MCF 10A (cell line): ENCODE data around the gene CFAP126. TPM values are rescaled to one million over a fixed set of nuclear protein-coding genes. Genes with fewer than 3 reads are reported as not detected.
"Not testable (repeated sequence)": the region's sequence is repeated elsewhere in the genome, so short reads cannot be mapped to it uniquely, and the experiment has no call there.

Source experiments
- BruUV-seq: library from RNA; stranded (reverse); fragments of 400-500 nt; replicated peaks from 2 replicates; lab custom pipeline; 2021; lab: Mats Ljungman, UMichigan
- CTCF ChIA-PET: fragments of 300-600 bp; sonication (Branson Sonifier 250); formaldehyde crosslinking; extraction: SDS; loops from one replicate; lab custom pipeline; 2021; ENCODE audit warnings: antibody characterized with exemption, inconsistent platforms; lab: Yijun Ruan, JAX
- POLR2A ChIA-PET: fragments of 300-600, 350-650 bp; sonication (Branson Sonifier 250); formaldehyde crosslinking; extraction: SDS; loops from one replicate; lab custom pipeline; 2020; ENCODE audit warnings: antibody characterized with exemption, inconsistent platforms; lab: Yijun Ruan, JAX
- DNase-seq: peaks from one replicate; pipeline ENCODE4 v3.0.0-alpha.2; 2018; ENCODE audit not compliant: unreplicated experiment
- H3K27ac Mint-ChIP-seq: one replicate; pipeline ENCODE4 v1.8.0; 2022; ENCODE audit warnings: mild to moderate bottlenecking, low read depth, mixed read lengths; ENCODE audit not compliant: unreplicated experiment
- H3K27me3 Mint-ChIP-seq: one replicate; pipeline ENCODE4 v1.8.0; 2022; ENCODE audit warnings: mixed read lengths; ENCODE audit not compliant: insufficient read depth, unreplicated experiment
- H3K36me3 Mint-ChIP-seq: one replicate; pipeline ENCODE4 v1.8.0; 2022; ENCODE audit warnings: mild to moderate bottlenecking, moderate library complexity, mixed read lengths; ENCODE audit not compliant: insufficient read depth, unreplicated experiment
- H3K4me1 Mint-ChIP-seq: one replicate; pipeline ENCODE4 v1.8.0; 2022; ENCODE audit warnings: mixed read lengths; ENCODE audit not compliant: insufficient read depth, unreplicated experiment
- H3K4me3 Mint-ChIP-seq: one replicate; pipeline ENCODE4 v1.8.0; 2022; ENCODE audit warnings: mild to moderate bottlenecking, moderate library complexity, mixed read lengths; ENCODE audit not compliant: unreplicated experiment
- H3K9me3 Mint-ChIP-seq: one replicate; pipeline ENCODE4 v1.8.0; 2022; ENCODE audit warnings: mixed read lengths; ENCODE audit not compliant: unreplicated experiment
- CTCF ChIP-seq: fragments of 200-600 bp; IDR thresholded peaks from one replicate; pipeline ENCODE4 v1.8.0; 2022; ENCODE audit warnings: antibody characterized with exemption, mild to moderate bottlenecking; ENCODE audit not compliant: unreplicated experiment
- intact Hi-C: fragments of 100-400 bp; cut with micrococcal nuclease; formaldehyde crosslinking; loops from 2 replicates; pipeline ENCODE4 v1.14.1; 2022
- total RNA-seq: library from RNA; stranded (reverse); gene quantifications from 2 replicates; pipeline ENCODE4 v1.2.3, GENCODE V29; 2022

Gene CFAP126
- total RNA-seq, 1 experiment from 2014 or later: not detected

GRCh38 chr1:161335796-161336195 lies 31.9 kb downstream of the CFAP126 start:
- ChIA-PET POLR2A (interaction anchor here (0.9 kb wide), 1 partner anchor 42 kb away, joined by 3 read pairs; no protein-coding TSS in a partner anchor), CTCF (interaction anchor here (0.6 to 1.0 kb wide), 2 partner anchors 21 to 46 kb away, joined by 3 read pairs; partner anchors contain the start of gene SDHC)
- no TSS peak for BruUV-seq
- Mint-ChIP-seq H3K4me3 (no peak overlapping the region), H3K27ac (no peak overlapping the region), H3K4me1 (no peaks in the 10 kb centered on the region), H3K9me3 (no peaks in the 10 kb centered on the region), H3K36me3 (peaks cover 85% of the 10 kb centered on the region), H3K27me3 (no peaks in the 10 kb centered on the region)
- intact Hi-C loops: no loop called here
- TF ChIP-seq CTCF: no peak
- no peak for DNase-seq

- H3K27me3 Mint-ChIP-seq: no peaks in the 10 kb centered on the region
- H3K4me3 Mint-ChIP-seq: no peak overlapping the region
- no peaks in the 10 kb centered on the region for H3K9me3 Mint-ChIP-seq
- DNase-seq: no peak
- no peak overlapping the region for H3K27ac Mint-ChIP-seq
- peaks cover 10% of the 10 kb centered on the region for H3K4me1 Mint-ChIP-seq
- intact Hi-C loops: no loop called here
- ChIA-PET CTCF (interaction anchor here (0.6 to 1.0 kb wide), 5 partner anchors 9 to 1385 kb away, joined by 3 read pairs; no protein-coding TSS in a partner anchor), POLR2A (interaction anchor here (1.3 to 2.1 kb wide), 3 partner anchors 18 to 56 kb away, joined by 3 to 8 read pairs (median 3); no protein-coding TSS in a partner anchor)
- no TSS peak for BruUV-seq
- peaks cover 79% of the 10 kb centered on the region for H3K36me3 Mint-ChIP-seq
- TF ChIP-seq CTCF: no peak
Observed at GRCh38 chr1:161333166-161333565, 34.5 kb downstream of the CFAP126 start.

- H3K4me1 Mint-ChIP-seq: peaks cover 10% of the 10 kb centered on the region
- H3K27ac Mint-ChIP-seq: peak overlapping the region; percentile 41
- BruUV-seq: no TSS peak
- POLR2A ChIA-PET: interaction anchor here (0.9 to 1.2 kb wide), 4 partner anchors 9 to 49 kb away, joined by 3 to 5 read pairs (median 4); no protein-coding TSS in a partner anchor
- peak; percentile 75 for DNase-seq
- no peaks in the 10 kb centered on the region for H3K27me3 Mint-ChIP-seq
- CTCF ChIA-PET: interaction anchor here (0.6 to 1.2 kb wide), 4 partner anchors 18 to 85 kb away, joined by 3 to 4 read pairs (median 4); no protein-coding TSS in a partner anchor
- peaks cover 86% of the 10 kb centered on the region for H3K36me3 Mint-ChIP-seq
- no peaks in the 10 kb centered on the region for H3K9me3 Mint-ChIP-seq
- no peak overlapping the region for H3K4me3 Mint-ChIP-seq
- intact Hi-C loops: no loop called here
- no peak for TF ChIP-seq CTCF
Observed at GRCh38 chr1:161330346-161330745, 37.3 kb downstream of the CFAP126 start.

- Mint-ChIP-seq H3K36me3 (peaks cover 79% of the 10 kb centered on the region), H3K9me3 (no peaks in the 10 kb centered on the region), H3K27ac (no peak overlapping the region), H3K27me3 (no peaks in the 10 kb centered on the region), H3K4me3 (no peak overlapping the region), H3K4me1 (no peaks in the 10 kb centered on the region)
- no TSS peak for BruUV-seq
- POLR2A ChIA-PET: interaction anchor here (2.5 kb wide), 1 partner anchor 9 kb away, joined by 15 read pairs; the partner anchor contains the start of gene SDHC
- CTCF ChIA-PET: interaction anchor here (1.0 to 3.1 kb wide), 4 partner anchors 9 to 99 kb away, joined by 3 to 13 read pairs (median 4); partner anchors contain the start of genes SDHC and TOMM40L
- no peak for TF ChIP-seq CTCF
- intact Hi-C loops: no loop called here
- no peak for DNase-seq
Observed at GRCh38 chr1:161324020-161324419, 43.7 kb downstream of the CFAP126 start.

- ChIA-PET POLR2A (interaction anchor here (0.6 to 3.6 kb wide), 7 partner anchors 16 to 149 kb away, joined by 3 to 61 read pairs (median 14); partner anchors contain the start of genes APOA2, NDUFS2 and TOMM40L), CTCF (interaction anchor here (1.8 to 3.5 kb wide), 3 partner anchors 8 to 89 kb away, joined by 7 to 41 read pairs (median 13); partner anchors contain the start of gene TOMM40L)
- not testable (repeated sequence) for DNase-seq, BruUV-seq, H3K4me3 Mint-ChIP-seq, H3K9me3 Mint-ChIP-seq, H3K27me3 Mint-ChIP-seq
- intact Hi-C loops: loop anchor here (2.0 kb wide), 1 partner anchor 67 kb away; no protein-coding TSS in a partner anchor
- peak overlapping the region; percentile 100 for H3K27ac Mint-ChIP-seq
- peaks cover 13% of the 10 kb centered on the region for H3K4me1 Mint-ChIP-seq
- peaks cover 28% of the 10 kb centered on the region for H3K36me3 Mint-ChIP-seq
Observed at GRCh38 chr1:161315841-161316674, 51.6 kb downstream of the CFAP126 start.
